EH (cell line): ENCODE results near the gene DOCK1.

Source experiments
- DNase-seq: peaks from one replicate; pipeline ENCODE4 v3.0.0-alpha.2; 2015; ENCODE audit warnings: low read depth

Gene DOCK1

DNA sequence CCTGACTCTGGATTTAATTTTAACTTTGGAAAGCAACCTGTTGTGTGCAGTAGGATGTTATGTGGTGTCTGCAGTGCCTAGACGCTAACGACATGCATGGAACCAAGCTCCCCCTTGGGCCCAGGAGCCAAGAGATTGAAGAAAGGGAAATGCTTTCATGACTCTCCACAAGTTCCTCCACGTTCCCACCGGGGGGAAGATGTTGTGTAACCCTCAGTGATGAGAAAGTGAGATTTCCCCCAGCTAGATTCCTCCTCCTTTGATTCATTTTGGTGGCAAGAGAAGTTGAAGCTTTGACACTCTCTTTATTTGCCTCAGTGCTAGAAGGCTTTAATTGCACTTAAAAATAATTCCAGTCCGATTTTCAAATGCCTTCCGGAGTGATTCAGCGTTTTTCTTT, 449.0 kb downstream of the DOCK1 start:
- DNase-seq: no peak

- DNase-seq: no peak
These were observed 449.8 kb downstream of the DOCK1 start for GRCh38 chr10:127354992-127355391.

- no peak for DNase-seq
These were observed 451.1 kb downstream of the DOCK1 start for GRCh38 chr10:127356360-127356759.

DNA sequence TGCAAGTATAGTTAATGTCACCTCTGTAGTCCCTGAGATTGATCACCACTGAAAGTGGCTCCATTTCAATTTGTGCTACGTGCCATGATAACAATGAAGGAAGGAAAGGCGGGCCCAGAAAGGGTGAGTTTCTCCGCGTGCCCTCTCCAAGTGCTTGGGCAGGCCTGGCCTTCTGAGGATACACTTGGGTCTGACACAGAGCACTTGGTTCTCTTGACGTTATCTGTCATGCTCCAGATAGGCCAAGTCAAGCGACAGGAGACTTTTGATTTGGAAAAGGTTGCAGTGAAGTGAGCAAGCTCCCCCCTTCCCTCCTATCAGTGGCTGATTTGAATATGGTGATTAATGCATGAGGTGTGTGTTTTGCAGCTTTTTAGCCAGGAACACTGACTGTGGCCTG, 452.0 kb downstream of the DOCK1 start:
- no peak for DNase-seq

- no peak for DNase-seq
These were observed 453.1 kb downstream of the DOCK1 start for GRCh38 chr10:127358337-127358736.

- no peak for DNase-seq
These were observed 458.8 kb downstream of the DOCK1 start for GRCh38 chr10:127364034-127364433.

- DNase-seq: no peak
These were observed 462.9 kb downstream of the DOCK1 start for GRCh38 chr10:127368101-127368500.

- no peak for DNase-seq
These were observed 463.7 kb downstream of the DOCK1 start for GRCh38 chr10:127368929-127369328.

DNA sequence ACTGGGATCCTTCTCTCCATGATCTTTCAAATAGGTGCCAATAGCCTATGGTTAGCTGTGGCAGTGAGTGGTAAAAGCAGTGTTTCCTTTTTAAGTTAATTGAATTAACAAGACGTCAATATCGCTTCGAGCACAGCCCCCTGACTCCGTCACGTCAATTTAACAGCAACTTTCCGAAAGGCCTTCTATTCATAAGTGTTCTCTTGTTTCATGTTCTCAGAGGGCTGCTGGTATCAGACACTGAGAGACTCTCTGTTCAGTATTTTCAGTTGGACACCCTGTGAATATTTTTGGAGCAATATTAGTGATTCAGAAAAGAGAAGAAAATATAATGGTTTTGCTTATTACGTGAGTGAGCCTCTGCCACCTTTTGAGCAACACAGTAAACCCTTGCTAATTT, 465.4 kb downstream of the DOCK1 start:
- no peak for DNase-seq

GRCh38 chr10:127372361-127372760, 467.1 kb downstream of the DOCK1 start:
- no peak for DNase-seq

DNA sequence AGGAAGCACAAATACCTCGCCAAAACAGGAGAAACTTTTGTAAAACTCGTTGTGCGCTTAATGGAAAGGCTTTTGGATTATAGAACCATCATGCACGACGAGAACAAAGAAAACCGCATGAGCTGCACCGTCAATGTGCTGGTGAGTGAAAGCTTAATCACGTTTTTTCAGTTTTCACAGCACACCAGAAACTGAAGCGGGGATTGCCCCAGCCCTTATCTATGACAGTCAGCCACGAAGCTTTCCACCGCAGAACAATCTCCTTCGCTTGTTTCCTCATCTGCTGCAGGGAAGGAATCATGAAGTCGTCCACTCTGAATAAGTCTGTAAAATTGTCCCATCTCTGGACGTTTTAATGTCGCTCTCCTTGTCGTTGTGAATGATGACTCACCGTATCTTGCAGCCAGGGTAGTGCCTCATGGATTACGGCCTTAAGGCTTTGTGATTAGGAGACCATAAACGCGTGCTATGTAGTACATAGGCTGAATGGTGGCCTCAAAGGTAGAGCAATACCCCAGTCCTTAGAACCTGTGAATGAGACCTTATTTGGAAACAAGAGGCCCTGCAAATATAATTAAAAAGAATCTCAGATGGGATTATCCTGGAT, 468.9 kb downstream of the DOCK1 start:
- DNase-seq: no peak

DNA sequence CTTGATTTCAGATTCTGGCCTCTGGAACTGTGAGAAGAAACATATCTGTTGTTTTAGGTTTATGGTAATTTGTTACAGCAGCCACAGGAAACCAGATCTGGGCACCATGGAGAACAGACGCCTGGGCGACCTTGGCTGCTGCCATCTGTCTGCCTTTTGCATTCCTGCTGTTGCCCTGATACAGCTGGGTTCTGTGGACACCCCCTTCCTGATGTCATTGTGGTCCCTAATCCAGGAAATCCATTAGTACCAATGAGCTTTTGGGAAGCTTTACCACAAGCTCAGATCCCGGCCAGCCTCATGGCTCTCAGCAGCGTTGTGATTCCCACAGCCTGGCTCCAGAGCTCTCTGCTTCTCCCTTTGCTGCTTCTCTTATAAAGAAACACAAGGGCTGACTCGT, 469.7 kb downstream of the DOCK1 start:
- no peak for DNase-seq

- no peak for DNase-seq
These were observed 470.2 kb downstream of the DOCK1 start for GRCh38 chr10:127375461-127375860.

DNA sequence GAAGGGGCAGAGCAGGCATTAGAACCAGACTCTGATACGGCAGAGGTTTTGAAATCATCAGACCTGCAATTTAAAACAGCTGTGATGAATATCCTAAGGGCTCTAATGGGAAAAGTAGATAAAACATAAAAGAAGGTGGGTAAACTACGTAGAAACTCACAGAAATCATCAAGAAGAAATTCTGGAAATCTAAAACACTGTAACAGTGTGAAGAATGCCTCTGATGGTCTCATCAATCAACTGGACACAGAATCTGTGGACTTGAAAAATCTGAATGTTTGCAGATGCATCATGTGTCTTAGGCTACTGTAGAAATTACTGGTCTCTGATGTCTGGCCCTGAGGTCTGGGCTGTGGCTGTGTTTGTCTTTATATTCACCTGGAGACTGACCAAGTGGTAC, 470.8 kb downstream of the DOCK1 start:
- DNase-seq: no peak

DNA sequence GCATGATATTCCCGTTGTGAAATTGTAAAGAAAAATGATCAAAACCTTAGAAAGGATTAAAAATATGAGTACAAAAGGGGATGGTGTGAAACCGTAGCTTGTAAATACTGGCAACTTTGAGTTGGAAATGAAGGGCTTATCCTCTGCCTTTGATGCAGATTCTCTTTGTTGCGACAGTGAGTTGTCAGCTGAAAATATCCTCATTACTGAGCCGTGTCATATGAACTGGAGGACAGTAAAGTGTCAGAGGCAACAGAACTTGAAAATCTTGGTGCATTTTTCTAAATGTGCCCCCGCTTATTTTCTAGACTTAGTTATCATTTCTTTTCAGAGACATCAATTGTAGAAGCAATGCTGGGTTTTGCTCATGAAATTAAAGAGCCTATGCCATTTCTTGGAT, 473.4 kb downstream of the DOCK1 start:
- DNase-seq: no peak

DNA sequence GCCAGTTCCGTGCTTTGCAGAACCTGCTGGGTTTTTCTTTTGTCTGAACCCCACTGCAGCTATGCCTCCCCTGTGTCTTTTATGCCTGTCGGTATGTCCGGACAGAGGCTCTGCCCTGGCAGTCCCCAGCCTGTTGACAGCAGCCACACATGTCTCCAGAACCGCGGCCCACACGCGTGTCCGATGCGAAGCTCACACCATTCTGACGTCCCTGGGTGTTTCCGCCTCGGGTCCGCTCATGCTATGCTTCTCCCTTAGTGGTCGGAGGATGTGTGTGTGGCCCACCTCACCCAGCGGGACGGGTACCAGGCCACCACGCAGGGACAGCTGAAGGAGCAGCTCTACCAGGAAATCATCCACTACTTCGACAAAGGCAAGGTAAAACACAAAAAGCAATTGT, 479.3 kb downstream of the DOCK1 start:
- DNase-seq: no peak

GRCh38 chr10:127385066-127385465, 479.8 kb downstream of the DOCK1 start:
- no peak for DNase-seq

- no peak for DNase-seq
These were observed 481.5 kb downstream of the DOCK1 start for GRCh38 chr10:127386606-127387327.

- no peak for DNase-seq
These were observed 486.6 kb downstream of the DOCK1 start for GRCh38 chr10:127391875-127392274.

DNA sequence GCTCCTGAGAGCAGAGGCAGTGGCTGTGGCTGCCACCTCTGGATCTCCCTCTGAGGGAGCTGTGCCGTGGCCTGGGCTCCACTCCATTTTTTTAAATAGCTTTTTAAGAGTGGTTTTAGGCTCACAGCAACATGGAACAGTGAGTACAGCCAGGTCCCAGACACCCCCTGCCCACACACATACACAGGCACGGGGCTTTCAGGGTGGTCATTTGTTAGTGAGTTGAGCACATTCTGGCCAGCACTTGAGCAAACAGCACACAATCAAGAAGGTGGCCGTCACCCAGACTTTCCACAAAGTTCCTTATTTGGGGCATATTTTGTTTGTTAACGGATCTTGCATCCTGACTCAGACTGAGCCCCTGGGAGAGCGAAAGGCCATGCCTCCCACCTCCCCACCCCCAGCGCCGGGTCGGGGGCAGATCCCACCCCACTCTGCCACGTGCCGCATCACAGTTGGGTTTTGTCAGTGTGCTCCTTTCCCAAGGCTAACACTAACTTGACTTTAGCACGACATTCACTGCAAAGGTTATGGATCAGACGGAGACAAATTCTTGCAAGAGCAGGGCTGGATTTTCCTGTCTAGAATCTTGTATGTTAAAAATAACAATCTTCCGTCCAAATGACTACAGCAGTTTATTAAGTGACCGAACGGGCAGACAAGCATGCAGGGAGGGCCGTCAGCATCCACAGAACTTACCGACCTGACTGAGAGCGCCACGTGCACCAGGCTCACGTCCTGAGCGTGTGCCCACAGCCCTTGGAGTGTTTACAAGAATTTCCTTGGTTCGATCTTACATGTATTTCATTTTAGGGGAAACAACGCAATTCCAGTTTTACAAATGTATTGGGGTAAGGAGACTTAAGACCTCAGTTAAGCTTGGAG, 487.4 kb downstream of the DOCK1 start:
- DNase-seq: no peak

GRCh38 chr10:127398140-127398970, 493.1 kb downstream of the DOCK1 start:
- peak; percentile 75 for DNase-seq

DNA sequence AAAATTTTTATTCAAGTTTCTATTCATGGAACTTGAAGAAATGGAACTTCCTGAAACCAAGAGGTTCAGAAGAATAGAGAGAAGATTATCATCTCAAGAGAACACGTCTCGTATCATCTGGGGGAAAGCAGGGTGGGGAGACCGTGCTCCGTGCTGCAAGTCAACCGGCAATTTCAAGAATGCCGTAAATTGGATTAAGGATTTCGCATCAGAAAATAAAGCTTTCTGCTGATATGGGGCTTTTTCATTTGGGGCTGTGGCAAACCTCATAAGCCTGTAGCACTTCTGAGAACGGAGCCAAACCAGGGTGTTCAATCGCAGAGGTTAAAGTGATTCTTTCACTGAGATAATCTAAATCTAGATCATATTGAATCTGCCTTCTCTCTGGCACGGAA, 493.7 kb downstream of the DOCK1 start:
- DNase-seq: no peak
